ENCODE data around the gene NKPD1.
A peak's percentile ranks its signal among the peaks of the same experiment; 100 is the strongest.

NKPD1 gene

DNA sequence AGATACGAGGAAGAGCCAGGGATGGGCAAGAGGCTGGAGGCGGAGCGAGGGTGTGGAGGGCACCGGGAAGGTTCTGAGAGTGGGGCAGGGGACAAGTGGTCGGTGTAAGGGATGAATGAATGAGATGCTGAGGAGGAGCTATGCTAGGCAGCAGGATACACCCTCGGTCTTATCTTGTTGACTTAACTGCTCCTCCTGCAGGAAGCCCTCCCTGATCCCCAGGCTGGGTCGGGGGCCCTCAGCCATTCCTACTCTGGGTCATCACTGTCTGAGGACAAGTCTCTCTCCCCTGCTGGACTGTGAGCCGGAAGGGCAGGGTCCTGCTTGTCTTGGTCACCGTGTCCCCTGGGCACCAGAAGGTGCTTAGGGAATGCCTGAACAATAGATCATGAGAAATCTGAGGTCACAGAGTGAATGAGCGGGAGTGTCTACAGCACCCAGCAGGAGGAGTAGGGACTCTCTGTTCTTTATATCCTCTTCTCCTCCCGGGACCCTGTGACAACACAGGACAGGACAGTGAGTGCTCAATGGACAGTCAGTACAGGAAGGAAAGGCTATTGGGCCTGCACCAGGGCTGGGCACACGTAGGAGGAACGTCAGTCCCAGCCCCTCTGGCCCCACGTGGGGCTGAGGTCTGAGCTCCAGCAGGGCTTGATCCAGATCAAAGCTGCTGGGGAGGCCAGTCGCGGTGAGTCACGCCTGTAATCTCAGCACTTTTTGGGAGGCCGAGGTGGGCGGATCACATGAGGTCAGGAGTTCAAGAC lies 6.5 kb downstream of the NKPD1 start:
- DNase-seq: no peak

DNA sequence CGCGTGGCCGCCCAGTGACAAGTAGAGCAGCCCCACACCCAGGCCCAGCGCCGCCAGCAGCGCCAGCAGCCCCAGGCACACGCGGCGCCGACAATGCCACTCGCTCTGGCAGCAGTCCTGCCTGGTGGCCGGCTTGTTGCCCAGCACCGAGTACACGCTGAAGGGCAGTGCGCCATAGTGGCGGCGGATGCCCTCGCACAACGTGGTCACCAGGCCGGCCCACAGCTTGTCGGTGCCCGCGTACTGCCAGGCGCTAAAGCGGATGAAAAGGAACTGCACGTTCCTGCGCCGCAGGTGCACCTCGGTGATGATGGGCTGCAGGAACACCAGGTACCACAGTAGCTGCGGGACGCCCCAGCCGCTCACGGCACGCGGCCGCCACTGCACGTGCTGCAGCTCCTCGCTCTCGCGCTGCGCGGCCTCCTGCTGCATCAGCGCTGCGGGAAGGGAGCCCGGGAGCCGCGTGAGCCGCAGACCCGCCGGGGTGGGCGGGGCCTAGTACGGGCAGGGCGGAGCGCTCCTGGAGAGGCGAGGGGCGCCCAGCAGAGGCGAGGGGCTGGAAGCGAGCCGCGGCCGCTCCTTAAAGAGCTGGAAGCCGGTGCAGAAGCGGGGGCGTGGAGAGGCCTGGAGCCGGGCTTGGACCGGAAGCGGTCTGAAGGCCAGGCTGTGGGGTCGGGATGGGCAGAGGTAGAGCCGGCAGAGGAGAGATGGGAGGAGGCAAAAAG lies 7.3 kb downstream of the NKPD1 start:
- peak; percentile 30 for DNase-seq

DNA sequence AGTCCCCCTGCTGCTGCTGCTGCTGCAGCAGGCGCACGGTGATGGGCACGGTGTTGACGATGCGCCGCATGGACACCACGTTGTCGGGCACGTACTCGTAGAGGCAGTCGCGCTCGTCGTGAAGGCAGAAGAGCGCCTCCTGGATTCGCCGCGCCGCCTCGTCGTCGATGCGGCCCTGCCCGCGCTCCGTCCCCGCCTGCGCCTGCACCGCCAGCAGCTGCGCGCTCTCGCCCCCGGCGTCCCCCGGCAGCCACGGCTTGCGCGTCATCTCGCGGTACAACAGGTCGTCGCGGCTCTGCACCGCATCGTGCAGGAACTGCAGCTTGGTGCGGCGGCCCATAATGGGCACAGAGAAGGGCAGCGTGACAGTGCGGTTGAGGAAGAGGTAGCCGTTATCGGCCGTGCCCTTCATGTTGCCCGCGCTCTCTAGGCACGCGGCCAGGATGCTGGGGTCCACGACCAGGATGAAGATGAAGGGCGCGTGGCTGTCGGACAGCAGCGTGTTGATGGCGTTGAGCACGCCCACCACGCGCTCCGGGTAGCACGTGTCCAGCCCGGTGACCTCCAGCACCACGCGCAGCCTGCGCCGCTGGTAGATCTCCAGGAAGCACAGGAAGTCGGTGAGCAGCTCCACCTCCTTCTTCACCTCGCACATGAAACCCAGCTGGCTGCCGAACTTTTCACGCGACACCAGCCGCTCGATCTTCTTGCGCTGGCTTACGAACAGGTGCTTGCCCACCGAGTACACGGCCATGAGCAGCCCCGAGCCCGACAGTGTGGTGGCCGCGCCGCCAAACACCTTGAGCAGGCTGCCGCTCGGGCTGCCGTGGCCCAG lies 8.1 kb downstream of the NKPD1 start:
- peak; percentile 34 for DNase-seq

DNA sequence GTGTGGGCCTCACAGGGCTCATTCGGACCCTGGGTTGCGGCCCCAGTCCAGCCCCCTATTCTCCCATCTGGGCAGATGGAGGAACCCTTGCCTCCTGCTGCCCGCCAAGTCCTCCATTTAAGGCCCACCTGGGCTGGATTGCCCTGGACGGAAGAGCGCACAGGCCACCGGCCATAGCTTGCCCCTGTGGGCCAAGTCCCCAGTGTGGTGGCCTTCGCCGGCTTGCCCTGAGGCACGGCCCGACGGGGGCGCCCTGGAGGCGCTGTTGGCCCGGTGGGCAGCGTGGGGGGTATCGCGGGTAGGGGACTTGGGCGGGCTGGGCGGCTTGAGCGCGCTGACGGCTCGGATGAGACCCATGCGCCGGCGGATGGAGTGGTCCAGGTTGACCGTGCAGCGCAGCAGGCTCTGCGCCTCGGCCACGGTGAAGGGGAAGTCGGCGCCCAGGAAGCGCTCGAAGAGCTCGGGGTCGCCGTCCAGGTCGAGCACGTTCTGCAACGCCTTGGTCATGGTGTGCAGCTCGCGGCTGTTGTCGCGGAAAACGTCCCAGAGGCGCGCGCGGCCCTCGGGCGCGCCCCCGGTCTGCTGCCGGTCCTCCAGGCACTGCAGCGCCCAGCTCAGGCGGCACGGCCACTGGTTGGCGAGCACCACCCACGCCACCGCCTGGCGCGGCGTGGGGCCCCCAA lies 8.8 kb downstream of the NKPD1 start:
- DNase-seq: no peak

DNA sequence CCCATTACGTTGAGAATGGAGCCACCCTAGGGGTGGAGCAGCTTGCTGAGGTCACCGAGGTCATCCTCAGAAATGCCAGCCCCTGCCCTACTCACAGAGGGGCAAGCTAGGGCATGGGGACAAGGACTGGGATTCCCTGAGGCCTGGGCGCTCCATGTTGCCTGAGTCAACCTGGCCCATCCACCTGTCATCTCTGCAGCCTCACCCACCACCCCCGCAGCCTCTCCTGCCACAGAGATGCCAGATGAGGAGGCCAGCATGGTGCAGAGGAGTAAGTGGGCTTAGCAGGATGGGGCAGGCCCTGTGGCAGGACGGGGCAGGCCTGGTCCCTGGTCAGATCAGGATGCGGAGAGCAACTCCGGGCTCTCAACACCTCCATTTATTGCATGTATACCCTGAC lies 9.5 kb downstream of the NKPD1 start:
- DNase-seq: no peak

DNA sequence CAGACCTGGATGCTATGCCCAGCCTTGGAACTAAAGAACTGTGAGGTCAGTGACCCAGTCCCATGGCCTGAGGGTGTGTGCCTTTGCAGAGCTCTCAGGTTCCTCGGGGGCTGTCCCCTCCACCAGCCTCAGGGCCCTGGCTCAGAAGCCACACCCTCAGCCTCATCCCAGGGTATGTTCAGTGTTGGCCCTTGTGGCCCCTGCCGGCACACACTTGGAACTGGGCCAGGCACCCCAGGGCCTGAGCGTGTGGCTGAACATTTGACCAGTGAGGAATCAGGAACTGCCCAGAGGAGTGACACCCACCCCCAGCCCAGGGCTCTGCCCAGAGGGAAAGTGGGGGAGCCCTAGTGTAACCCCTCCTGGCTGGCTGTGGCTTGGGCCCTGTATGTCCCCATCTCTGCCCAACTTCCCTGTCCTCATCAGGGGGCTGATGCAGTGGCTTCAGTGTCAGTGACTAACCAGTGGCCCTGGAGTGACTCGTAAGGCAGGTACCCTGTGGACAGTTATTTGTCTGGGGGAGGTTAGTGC lies 10.0 kb downstream of the NKPD1 start:
- no peak for DNase-seq

DNA sequence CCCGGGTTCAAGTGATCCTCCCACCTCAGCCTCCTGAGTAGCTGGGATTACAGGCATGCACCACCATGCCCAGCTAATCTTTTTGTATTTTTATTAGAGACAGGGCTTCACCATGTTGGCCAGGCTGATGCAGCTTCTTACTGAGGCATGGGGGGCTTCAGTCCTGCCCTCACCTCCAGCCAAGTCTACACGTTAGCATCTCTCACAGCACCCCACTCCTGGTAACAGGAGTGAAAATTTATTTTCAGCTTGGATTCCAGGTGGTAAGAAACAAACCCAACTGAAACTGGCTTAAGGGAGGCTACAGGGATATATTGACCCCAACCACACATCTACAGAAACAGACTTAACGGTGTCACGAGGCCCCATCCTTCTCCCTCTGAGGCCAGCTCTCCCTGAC lies 10.6 kb downstream of the NKPD1 start:
- no peak for DNase-seq

DNA sequence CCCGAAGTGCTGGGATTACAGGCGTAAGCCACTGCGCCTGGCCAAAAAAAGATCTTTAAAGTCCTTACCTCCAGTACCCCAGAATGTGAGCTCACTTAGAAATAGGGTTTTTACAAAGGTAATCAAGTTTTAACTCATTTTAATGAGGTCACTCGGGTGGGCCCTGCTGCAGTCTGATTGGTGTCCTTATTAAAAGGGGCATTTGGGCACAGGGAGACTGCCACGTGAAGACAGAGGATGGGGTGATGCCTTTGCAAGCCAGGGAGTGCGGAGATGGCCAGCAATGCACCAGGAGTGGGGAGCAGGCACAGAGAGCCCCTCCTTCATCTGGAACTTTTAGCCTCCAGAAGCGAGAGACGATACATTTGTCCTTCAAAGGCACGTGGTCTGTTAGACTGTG lies 11.7 kb downstream of the NKPD1 start:
- no peak for DNase-seq

DNA sequence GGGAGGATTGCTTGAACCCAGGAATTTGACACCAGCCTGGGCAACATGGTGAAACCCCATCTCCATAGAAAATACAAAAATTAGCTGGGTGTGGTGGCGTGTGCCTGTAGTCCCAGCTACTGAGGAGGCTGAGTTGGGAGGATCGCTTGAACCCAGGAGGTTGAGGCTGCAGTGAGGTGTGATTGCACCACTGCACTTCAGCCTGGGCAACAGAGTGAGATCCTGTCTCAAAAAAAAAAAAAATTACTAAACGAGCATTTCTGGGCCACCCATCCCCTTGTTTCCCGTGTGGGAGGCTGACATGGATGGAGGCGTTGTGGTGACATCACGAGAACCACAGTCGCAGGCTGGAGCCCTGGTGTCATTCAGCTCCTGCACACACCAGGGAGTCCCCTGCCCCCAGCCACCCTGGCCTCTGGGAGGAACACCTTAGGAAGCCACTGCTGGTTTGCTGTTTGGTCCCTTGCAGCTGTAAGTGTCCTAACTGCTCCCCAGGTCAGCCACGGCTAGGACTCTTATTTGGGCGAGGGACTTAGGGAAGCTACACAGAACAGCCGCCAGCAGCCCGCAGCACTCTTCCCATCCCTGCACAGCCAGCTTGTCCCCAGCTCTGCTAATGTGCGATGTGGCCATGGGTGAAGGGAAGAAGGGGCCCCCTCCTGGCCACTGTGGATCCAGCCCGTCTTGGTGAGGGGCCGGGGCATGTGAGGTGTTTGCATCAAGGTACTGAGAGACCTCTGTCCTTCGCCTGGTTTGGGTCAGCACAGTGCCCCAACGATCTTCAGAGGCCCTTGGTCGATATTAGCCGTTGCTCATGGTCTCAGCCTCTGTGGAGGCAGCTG lies 12.7 kb downstream of the NKPD1 start:
- no peak for DNase-seq

DNA sequence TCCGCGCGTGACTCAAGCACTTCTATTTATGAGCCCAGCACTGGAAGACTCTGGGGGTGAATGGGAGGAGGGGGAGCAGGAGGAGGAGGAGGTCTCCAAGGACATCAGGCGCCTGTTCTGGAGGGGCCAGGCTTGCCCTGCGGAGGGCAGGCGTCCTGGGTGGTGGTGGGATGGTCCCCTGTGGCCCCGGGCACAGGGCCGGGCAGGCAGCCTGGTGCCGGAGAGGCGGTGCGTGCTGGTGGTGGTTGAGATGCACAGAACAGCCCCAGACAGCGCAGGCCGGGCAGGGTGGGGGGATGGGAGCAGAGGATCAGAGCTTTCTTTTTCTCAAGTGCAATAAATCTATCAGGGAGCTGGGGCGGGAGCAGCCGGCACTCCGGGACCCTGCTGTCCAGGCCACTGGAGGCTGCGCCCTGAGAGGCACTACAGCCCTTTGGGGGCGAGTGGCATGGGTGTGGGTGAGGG lies 14.0 kb downstream of the NKPD1 start:
- no peak for DNase-seq

DNA sequence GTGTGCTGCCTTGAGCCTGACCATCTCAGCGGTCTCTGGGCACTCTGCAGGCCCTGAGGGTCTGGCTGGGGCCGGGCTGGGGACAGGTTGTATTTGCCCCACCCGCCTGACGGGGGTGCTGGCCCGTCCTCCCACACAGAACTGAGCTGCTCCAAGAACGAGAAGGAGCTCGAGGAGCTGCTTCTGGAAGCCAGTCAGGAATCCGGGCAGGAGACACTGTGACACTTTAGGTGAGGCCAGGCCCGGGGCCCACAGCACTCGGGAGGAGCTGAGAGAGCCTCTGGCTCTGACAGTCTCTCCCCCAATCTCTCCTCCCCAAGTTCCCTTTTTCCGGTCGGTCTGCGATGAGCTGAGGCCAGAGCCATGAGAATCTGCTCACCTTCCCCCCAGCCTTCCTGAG lies 14.5 kb downstream of the NKPD1 start:
- DNase-seq: no peak

DNA sequence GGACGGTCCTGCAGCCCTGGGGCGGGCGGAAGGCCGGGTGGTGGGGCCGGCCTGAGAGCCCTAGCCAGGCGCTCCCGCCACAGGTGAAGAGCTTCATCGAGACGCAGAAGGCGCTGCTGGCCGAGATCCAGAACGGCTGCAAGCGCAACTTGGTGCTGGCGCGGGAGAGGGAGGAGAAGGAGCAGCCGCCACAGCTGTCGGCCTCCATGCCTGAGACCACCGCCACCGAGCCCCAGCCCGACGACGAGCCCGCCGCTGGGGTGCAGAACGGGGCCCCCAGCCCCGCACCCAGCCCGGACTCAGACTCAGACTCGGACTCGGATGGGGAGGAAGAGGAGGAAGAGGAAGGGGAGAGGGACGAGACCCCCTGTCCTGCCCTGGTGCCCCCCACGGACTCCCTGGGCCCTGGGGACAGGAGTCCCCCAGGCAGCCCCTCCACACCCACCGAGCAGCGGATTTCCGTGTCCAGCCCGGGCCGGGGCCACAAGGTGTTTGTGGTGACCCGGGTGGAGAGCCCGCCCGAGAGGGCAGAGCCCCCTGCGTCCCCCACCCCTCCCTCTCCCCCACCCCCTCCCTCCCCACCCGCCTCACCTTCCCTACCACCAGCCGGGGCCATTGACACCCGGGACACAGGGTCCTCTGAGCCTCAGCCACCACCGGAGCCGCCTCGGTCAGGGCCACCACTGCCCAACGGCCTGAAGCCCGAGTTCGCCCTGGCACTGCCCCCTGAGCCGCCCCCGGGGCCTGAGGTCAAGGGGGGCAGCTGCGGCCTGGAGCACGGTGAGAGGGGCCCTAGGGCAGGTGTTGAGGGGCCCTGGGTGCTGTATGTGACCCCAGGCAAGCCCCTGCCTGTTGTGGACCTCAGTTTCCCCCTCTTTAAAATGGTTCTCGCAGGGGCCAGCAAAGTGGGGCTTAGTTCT lies 15.3 kb downstream of the NKPD1 start:
- DNase-seq: no peak

DNA sequence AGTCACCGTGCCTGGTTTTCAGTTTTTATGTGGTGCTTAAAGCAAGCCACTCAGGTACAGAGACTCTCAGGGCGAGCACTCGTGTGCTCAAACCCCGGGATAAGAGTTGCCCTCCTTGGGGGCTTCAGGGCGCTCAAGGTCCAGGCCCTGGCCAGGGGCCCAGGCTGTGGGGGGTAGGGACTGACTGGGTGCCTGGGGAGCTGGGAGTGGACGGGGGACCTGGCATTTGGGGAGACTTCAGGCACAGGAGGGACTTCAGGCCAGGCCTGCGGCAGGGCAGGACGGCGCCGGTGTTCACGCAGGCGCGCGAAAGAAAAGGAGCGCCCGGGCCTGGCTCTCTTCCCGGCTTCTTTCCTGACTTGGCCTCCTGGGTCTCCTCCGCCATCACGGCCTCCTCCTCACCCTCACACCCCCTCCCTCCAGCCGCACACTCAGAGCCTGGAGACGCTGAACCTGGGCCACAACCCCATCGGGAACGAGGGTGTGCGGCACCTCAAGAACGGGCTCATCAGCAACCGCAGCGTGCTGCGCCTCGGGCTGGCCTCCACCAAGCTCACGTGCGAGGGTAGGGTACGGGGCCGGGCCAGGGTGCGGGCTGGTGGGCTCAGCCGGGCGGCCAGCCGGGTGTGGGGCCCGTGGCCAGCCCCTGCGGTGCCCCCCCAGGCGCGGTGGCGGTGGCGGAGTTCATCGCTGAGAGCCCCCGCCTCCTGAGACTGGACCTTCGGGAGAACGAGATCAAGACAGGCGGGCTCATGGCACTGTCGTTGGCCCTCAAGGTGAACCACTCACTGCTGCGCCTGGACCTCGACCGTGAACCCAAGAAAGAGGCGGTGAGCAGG lies 16.1 kb downstream of the NKPD1 start:
- DNase-seq: no peak

DNA sequence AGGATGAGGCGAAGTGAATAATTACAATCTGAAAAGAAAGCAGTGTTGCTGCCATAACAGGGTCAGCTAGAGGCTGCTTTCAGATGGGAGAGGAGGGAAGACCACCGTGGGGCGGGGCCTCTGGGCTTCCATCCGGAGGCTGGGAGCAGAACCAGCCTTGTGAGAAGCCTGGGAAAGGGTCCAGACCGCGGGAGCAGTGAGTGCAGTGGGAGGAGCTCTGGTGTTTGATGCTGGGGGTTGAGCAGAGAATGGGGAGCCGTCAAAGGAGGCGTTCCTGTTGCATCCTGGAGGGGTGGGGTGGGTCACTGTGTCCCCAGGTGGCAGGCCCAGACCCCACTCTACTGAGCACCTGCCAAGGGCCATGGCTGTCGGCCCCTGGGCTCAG lies 18.1 kb downstream of the NKPD1 start:
- DNase-seq: no peak

DNA sequence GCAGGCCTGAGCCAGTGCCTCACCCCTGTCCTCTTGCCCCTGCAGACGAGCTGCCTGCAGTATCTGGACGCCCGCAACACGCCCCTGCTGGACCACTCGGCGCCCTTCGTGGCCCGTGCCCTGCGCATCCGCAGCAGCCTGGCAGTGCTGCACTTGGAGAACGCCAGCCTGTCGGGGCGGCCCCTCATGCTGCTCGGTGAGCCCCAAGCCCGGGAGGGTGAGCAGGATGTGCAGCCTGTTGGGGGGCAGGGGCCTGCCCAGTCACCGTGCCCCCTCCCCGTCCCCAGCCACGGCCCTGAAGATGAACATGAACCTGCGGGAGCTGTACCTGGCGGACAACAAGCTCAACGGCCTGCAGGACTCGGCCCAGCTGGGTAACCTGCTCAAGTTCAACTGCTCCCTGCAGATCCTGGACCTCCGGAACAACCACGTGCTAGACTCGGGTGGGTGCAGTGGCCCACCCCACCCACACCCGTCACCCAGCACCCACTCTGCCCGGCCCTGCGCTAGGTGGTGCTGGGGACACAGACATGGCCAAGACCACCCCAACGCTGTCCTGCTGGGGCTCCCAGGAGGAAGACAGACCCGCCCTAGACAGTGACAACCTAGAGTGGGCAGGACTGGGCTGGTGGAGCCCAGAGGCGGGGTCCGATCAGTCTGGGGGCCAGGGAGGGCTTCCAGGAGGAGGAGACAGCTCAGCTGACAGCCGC lies 18.6 kb downstream of the NKPD1 start:
- no peak for DNase-seq

DNA sequence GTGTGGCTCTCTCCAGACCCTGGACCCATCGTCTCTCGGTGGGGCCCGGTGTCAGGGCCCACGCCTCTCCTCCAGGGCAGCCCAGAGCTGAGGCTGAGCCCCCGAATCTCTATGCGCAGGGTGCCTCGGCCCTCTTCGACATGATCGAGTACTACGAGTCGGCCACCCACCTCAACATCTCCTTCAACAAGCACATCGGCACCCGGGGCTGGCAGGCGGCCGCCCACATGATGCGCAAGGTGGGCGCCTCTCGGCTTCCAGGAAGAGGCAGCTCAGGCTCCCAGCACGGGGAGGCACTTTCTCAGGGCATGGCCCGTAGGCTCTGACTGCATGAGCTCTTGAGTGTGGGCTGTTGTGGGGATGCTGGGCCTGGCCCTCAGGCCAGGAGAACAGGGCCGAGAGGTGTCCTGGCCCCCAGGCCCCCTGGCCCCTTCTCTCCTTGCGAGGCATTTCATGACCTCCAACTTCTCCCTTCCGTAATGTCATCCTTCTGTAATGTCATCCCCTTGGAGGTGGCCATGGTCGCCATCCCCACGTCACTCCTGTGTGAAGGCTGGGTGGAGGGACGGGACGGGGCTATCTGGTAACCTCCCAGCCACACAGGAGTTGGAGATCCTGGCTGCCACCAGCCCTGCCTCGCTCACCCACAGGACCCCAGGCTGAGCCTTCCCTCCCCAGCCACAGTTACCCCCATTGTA lies 19.4 kb downstream of the NKPD1 start:
- no peak for DNase-seq

DNA sequence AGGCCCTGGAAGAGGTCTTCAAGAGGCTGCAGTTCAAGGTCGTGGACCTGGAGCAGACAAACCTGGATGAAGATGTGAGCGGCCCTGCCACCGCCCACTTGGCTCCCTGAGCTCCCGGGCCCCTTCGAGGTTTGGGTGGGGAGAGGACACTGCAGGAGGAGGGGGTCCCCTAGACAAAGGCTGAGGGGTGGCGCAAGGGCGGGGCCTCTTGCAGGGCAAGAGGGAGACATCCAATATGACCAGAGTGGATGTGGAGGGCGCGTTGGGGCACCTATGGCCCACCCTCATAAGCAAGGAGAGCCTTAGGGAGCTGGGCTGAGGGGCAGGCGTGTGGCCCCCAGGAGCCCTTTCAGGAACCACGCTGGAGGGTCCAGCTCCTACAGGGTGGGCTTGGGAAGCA lies 20.2 kb downstream of the NKPD1 start:
- DNase-seq: no peak

DNA sequence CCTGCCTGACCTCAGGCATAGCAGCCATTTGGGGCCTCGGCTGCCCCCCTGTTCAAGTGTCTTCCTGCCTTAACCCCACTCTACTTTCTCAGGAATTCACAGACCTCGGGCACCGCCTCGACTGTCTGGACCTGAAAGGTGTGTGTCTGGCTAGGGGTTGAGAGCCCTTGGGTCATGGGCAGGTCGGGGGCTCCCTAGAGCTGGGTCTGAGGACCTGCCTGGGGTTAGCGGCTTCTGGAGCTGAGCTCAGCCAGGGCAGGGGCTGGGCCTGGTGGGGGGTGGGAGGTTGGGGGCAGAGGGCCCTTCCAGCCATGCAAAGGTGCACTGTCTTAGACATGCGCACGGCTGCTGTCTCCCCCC lies 20.7 kb downstream of the NKPD1 start:
- no peak for DNase-seq
